ENCODE results near the gene FOXR1.

DNA sequence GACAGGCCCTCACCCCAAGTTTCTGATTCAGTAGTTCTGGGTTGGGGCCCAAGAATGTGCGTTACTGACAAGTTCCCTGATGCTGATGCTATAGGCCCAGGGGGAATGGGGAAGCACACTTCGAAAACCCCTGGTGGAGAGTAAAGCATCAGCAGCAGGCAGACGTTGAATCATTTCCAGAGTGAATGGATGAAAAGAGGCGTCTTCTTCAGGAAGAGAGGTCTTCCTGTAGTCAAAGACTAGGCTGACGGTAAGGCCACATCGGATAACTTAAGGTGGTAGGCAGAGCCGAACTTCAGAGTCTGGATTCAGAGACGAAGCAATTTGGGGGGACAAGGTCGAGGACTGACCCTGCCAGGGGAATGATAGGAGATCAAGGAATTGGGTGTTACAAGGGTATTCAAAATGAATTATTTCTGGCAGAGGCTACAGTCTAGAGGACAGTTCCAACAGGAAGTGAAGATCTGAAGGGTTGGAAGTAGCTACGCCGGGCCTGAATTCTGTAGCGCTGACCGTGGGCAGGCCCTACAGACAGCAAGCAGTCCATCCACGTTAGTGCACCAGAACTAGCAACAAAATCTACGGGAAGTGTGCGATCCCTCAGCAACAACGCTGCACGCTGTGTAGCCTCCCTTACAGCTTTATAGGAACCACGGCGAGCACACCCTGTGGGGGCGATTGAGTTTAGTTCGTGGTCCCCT, 25.5 kb downstream of the FOXR1 start:
- TF ChIP-seq, protein P1, sequence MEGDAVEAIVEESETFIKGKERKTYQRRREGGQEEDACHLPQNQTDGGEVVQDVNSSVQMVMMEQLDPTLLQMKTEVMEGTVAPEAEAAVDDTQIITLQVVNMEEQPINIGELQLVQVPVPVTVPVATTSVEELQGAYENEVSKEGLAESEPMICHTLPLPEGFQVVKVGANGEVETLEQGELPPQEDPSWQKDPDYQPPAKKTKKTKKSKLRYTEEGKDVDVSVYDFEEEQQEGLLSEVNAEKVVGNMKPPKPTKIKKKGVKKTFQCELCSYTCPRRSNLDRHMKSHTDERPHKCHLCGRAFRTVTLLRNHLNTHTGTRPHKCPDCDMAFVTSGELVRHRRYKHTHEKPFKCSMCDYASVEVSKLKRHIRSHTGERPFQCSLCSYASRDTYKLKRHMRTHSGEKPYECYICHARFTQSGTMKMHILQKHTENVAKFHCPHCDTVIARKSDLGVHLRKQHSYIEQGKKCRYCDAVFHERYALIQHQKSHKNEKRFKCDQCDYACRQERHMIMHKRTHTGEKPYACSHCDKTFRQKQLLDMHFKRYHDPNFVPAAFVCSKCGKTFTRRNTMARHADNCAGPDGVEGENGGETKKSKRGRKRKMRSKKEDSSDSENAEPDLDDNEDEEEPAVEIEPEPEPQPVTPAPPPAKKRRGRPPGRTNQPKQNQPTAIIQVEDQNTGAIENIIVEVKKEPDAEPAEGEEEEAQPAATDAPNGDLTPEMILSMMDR (IDR thresholded peaks at IDR 0.05), result peak in 1 of 6 experiments; percentile 16
- TF ChIP-seq POLR2A (IDR thresholded peaks at IDR 0.05), result no peak
